ENCODE results near the gene MYH9.

Gene MYH9

GRCh38 chr22:36239401-36240171, 148.2 kb downstream of the MYH9 start, which contains the start of gene APOL2:
Gene APOL2 (minus strand): TSS chr22:36239527. CDS start chr22:36233162, 6,365 bp downstream.
- DNase-seq (ENCODE audit: extremely low spot score) = peak; percentile 94
- TF ChIP-seq FOXA1 (IDR thresholded peaks at IDR 0.05) = no peak
- TF ChIP-seq LEF1 (IDR thresholded peaks at IDR 0.05; ENCODE audit: borderline replicate concordance) = no peak
- no peak for TF ChIP-seq SUZ12 (IDR thresholded peaks at IDR 0.05)
- no peak for TF ChIP-seq CTBP1 (IDR thresholded peaks at IDR 0.05; ENCODE audit: borderline replicate concordance)
- no peak for TF ChIP-seq ELF4 (IDR thresholded peaks at IDR 0.05)
- TF ChIP-seq FOXM1 (IDR thresholded peaks at IDR 0.05; ENCODE audit: borderline replicate concordance) = peak; percentile 45; the same call in 1 of the 2 replicates
- no peak for TF ChIP-seq BHLHE40 (IDR thresholded peaks at IDR 0.05; ENCODE audit: borderline replicate concordance)
- peak; percentile 85 for TF ChIP-seq FOXK2 (IDR thresholded peaks at IDR 0.05)
- no peak for TF ChIP-seq HDGF (IDR thresholded peaks at IDR 0.05; ENCODE audit: borderline replicate concordance)
- TF ChIP-seq SP1 (IDR thresholded peaks at IDR 0.05) = no peak
- TF ChIP-seq L3MBTL2 (conservative IDR thresholded peaks at IDR 0.05) = peak; percentile 64
- TF ChIP-seq ZNF384 (IDR thresholded peaks at IDR 0.05) = no peak
- no peak for TF ChIP-seq ARNT (IDR thresholded peaks at IDR 0.05)
- ChIA-PET POLR2A (interaction anchor here (0.6 to 2.0 kb wide), 19 partner anchors 10 to 619 kb away, joined by 3 to 13 read pairs (median 3); partner anchors contain the start of genes APOL1 and TXN2), CTCF (interaction anchor here (0.6 to 1.4 kb wide), 9 partner anchors 11 to 165 kb away, joined by 3 to 10 read pairs (median 3); partner anchors contain the start of genes APOL1 and APOL4)

- ChIA-PET CTCF (interaction anchor here (0.6 to 1.4 kb wide), 9 partner anchors 11 to 165 kb away, joined by 3 to 10 read pairs (median 3); partner anchors contain the start of genes APOL1 and APOL4), POLR2A (interaction anchor here (0.6 to 2.0 kb wide), 20 partner anchors 10 to 618 kb away, joined by 3 to 13 read pairs (median 3); partner anchors contain the start of genes APOL1, FOXRED2 and TXN2)
- DNase-seq (ENCODE audit: extremely low spot score) = no peak
- TF ChIP-seq ZNF384 (IDR thresholded peaks at IDR 0.05) = no peak
- no peak for TF ChIP-seq TARDBP (IDR thresholded peaks at IDR 0.05)
- TF ChIP-seq L3MBTL2 (conservative IDR thresholded peaks at IDR 0.05) = no peak
- TF ChIP-seq NFRKB (IDR thresholded peaks at IDR 0.05) = no peak
- TF ChIP-seq FOXK2 (IDR thresholded peaks at IDR 0.05) = no peak
- no peak for TF ChIP-seq FOXA1 (IDR thresholded peaks at IDR 0.05)
- TF ChIP-seq FOXM1 (IDR thresholded peaks at IDR 0.05; ENCODE audit: borderline replicate concordance) = no peak
- TF ChIP-seq BHLHE40 (IDR thresholded peaks at IDR 0.05; ENCODE audit: borderline replicate concordance) = no peak
- TF ChIP-seq PKNOX1 (IDR thresholded peaks at IDR 0.05) = no peak
- no peak for TF ChIP-seq ELF4 (IDR thresholded peaks at IDR 0.05)
- no peak for TF ChIP-seq CTBP1 (IDR thresholded peaks at IDR 0.05; ENCODE audit: borderline replicate concordance)
These were observed 148.7 kb downstream of the MYH9 start for GRCh38 chr22:36239150-36239400.

GRCh38 chr22:36238373-36239149, 149.2 kb downstream of the MYH9 start:
- CTCF ChIA-PET = interaction anchor here (0.6 to 1.4 kb wide), 10 partner anchors 10 to 164 kb away, joined by 3 to 10 read pairs (median 3); partner anchors contain the start of gene APOL1
- DNase-seq (ENCODE audit: extremely low spot score) = no peak
- POLR2A ChIA-PET = interaction anchor here (0.6 to 2.0 kb wide), 20 partner anchors 10 to 618 kb away, joined by 3 to 13 read pairs (median 3); partner anchors contain the start of genes APOL1, FOXRED2 and TXN2
- TF ChIP-seq FOXA1 (IDR thresholded peaks at IDR 0.05) (no peak), SP1 (IDR thresholded peaks at IDR 0.05) (no peak), CTBP1 (IDR thresholded peaks at IDR 0.05; ENCODE audit: borderline replicate concordance) (no peak), PKNOX1 (IDR thresholded peaks at IDR 0.05) (no peak), ELF4 (IDR thresholded peaks at IDR 0.05) (no peak), HDGF (IDR thresholded peaks at IDR 0.05; ENCODE audit: borderline replicate concordance) (no peak), FOXM1 (IDR thresholded peaks at IDR 0.05; ENCODE audit: borderline replicate concordance) (no peak), BHLHE40 (IDR thresholded peaks at IDR 0.05; ENCODE audit: borderline replicate concordance) (no peak), SUZ12 (IDR thresholded peaks at IDR 0.05) (no peak), TARDBP (IDR thresholded peaks at IDR 0.05) (no peak), ARNT (IDR thresholded peaks at IDR 0.05) (no peak), FOXK2 (IDR thresholded peaks at IDR 0.05) (no peak), ZNF384 (IDR thresholded peaks at IDR 0.05) (no peak), NFRKB (IDR thresholded peaks at IDR 0.05) (no peak), L3MBTL2 (conservative IDR thresholded peaks at IDR 0.05) (no peak), LEF1 (IDR thresholded peaks at IDR 0.05; ENCODE audit: borderline replicate concordance) (no peak)

- ChIA-PET POLR2A (interaction anchor here (0.6 to 1.0 kb wide), 2 partner anchors 244 to 536 kb away, joined by 3 read pairs; partner anchors contain the start of gene TXN2), CTCF (interaction anchor here (0.8 to 1.8 kb wide), 3 partner anchors 40 to 97 kb away, joined by 3 to 4 read pairs (median 3); no protein-coding TSS in a partner anchor)
- no peak for DNase-seq (ENCODE audit: extremely low spot score)
- TF ChIP-seq LEF1 (IDR thresholded peaks at IDR 0.05; ENCODE audit: borderline replicate concordance) (no peak), SP1 (IDR thresholded peaks at IDR 0.05) (no peak), FOXK2 (IDR thresholded peaks at IDR 0.05) (no peak), TARDBP (IDR thresholded peaks at IDR 0.05) (no peak), FOXA1 (IDR thresholded peaks at IDR 0.05) (no peak), CTBP1 (IDR thresholded peaks at IDR 0.05; ENCODE audit: borderline replicate concordance) (no peak), L3MBTL2 (conservative IDR thresholded peaks at IDR 0.05) (no peak), ELF4 (IDR thresholded peaks at IDR 0.05) (no peak), HDGF (IDR thresholded peaks at IDR 0.05; ENCODE audit: borderline replicate concordance) (no peak), SUZ12 (IDR thresholded peaks at IDR 0.05) (no peak), NFRKB (IDR thresholded peaks at IDR 0.05) (no peak), FOXM1 (IDR thresholded peaks at IDR 0.05; ENCODE audit: borderline replicate concordance) (no peak), PKNOX1 (IDR thresholded peaks at IDR 0.05) (no peak), BHLHE40 (IDR thresholded peaks at IDR 0.05; ENCODE audit: borderline replicate concordance) (no peak), ARNT (IDR thresholded peaks at IDR 0.05) (no peak), ZNF384 (IDR thresholded peaks at IDR 0.05) (no peak)
These were observed 150.1 kb downstream of the MYH9 start for GRCh38 chr22:36237462-36238372.

Measured in HEK293T (cell line).